HG03066 (cell line): ENCODE data around the gene DNPEP.
A peak's percentile ranks its signal among the peaks of the same experiment; 100 is the strongest.
"Not testable (repeated sequence)": the region's sequence is repeated elsewhere in the genome, so short reads cannot be mapped to it uniquely, and the experiment has no call there.

Source experiments
- ATAC-seq: cut with Tn5 transposase; IDR thresholded peaks from one replicate; pipeline ENCODE4 v1.9.1; 2021; ENCODE audit warnings: low read depth; ENCODE audit not compliant: unreplicated experiment

Gene DNPEP

GRCh38 chr2:219402665-219403515, 15.2 kb upstream of the DNPEP start:
- peak; percentile 86 for ATAC-seq

GRCh38 chr2:219401606-219402005, 13.9 kb upstream of the DNPEP start:
- ATAC-seq, result no peak

- no peak for ATAC-seq
Observed at GRCh38 chr2:219400562-219400961, 12.8 kb upstream of the DNPEP start.

GRCh38 chr2:219399716-219400478, 12.2 kb upstream of the DNPEP start:
- no peak for ATAC-seq

DNA sequence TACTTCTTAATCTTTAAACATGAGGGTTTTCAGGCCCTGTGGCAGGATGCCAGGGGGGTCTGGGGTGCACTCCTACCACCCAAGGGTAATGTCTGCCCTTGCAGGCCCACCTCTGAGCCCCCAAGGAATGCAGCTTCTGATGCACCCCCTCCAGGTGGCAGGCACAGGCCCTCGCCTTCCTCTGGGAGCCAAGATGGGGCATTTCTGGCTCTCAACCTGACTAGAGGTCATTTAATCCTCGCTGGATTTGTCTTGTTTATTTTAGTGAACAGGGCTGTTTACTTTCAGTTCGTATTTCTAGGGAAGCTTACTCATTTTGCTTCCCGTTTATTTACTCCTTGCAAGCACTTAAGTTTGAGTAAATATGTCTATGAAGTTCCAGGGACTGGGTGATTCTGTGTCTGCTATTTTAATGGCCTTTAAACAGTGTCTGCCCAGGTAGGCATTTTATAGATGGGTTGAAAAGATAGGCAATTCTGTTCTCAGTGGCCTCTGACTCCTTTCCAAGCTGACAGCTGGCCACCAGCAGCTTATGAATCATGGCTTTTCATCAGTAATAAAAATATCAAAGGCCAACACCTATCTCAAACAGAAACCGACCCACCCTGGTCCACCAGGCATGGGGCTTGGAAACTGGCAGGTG, 11.1 kb upstream of the DNPEP start:
- no peak for ATAC-seq

DNA sequence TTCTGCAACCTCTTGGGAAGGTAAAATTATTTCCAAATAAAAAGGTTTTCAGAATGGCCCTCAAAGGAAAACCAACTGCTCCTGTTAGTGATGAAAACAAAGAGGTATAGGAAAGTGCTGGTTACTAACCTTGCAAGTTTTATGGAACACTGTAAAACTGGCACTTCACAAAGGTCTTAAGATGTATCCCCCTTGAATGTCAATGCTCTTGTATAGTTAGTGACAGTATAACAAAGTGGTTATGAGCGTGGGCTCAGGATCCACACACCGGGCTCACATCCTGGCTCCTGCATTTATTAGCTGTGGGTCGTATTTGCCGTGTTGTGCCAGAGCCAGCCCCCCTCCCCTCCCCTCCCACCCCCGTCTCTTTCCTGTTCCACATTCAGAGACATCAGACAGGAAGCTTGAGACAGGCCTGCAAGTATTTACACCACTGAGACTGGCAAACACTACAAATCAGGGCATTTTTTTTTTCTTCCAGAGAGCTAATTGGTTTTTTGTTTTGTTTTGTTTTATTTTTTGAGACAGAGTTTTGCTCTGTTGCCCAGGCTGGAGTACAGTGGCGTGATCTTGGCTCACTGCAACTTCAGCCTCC, 9.2 kb upstream of the DNPEP start:
- ATAC-seq, result no peak

DNA sequence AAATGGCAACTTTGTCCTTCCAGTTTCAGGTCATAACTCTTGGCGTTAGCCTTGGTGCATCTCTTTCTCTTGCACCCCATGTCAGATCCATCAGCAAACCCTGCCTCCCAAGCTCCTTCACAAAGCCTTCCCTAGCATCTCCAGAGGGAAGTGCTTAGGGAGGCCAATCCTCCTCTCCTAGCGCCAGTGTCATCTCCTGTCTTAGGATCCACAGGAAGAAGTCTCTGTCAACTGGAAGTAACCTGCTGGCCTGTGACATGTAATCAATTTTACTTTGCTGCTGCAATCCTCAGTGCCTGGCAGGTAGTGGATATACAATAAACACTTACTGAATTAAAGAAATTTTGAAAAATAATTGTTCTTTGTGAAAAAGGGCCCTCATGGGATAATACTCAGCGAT, 7.9 kb upstream of the DNPEP start:
- ATAC-seq, result no peak

- ATAC-seq, result not testable (repeated sequence)
Observed at GRCh38 chr2:219395056-219395455, 7.3 kb upstream of the DNPEP start.

- ATAC-seq, result no peak
Observed at GRCh38 chr2:219392754-219393153, 5.0 kb upstream of the DNPEP start.

GRCh38 chr2:219388907-219389156, 1.1 kb upstream of the DNPEP start:
- no peak for ATAC-seq

- ATAC-seq, result peak; percentile 75
Observed at GRCh38 chr2:219388121-219388906, 602 bp upstream of the DNPEP start.

DNA sequence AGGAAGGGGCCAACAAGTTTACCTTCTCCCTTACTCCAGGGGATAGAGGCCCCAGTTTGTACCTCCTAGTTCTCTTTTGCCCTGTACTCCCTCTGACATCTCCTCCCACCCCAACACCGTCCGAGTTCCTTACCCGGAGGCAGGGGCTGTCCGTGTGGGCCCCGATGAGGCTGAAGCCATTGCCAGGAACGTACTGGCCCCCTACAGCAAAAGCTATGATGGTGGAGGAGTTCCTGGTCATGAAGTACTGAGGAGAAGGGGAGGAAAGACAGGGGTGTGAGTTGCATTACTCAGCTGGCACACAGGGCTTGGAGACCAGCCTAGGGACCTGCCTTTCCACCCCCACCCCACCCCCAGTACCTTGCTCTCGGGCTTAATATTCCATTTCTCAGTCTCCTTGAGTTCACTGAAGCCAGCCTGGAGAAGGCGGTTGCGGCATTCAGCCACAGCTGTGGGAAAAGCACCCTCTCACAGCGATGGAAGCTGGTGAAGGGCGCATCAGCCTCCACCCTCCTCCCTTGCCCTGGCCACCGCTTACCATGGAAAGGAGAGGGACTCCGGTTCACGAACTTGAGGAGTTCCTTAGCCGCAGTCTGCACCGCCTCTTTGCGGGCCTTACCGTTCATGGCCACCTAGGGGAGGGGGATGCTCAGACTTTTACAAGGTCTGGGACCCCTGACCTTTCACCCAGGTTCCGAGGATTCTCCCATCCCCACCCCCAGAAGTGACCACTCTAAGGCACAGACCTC, 1.0 kb downstream of the DNPEP start:
- no peak for ATAC-seq

DNA sequence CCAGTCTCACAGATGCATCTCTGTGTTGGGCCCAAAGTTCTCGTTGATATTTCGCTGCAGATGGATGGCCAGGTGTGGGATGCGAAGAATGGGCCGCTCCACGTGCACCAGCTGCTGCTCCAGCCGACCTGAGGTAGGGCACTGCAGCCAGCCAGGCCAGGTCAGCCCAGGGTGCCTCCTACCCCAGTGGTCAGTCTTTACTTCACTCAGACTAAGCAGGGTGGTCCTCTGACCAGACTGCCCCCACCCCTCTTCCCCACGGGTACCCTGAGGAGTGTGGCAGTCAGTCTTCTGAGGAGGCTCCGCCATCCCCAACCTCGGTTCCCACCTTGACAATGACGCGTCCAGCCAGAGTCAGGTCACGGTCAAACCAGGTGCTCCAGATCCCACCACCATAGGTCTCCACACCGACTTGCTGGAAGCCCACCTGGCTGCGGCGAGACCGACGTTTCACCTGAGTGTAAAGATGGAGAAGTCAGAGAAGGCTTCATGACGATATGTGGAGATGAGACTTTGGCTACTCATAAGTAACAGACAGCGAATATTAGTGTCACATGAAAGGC, 1.7 kb downstream of the DNPEP start:
- no peak for ATAC-seq

DNA sequence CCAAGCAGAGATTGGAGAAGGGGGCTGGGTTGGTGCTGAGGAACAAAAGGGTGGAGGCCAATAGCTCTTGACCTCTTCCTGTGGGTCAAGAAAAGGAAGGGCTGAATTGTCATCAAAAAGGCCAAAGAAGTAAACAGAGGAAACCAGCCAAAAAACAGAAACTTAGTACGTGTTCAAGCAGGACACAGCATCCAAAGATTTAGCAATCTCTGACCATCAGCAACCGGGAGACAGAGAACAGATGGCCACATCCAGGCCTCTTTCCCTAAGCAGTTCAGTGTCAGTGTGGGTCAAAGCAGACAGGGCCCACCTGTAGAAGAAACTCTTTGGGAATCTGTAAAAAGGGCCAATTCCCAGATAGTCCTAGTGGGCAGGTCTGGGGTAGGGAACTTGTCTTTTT, 2.9 kb downstream of the DNPEP start:
- no peak for ATAC-seq

- ATAC-seq, result no peak
Observed at GRCh38 chr2:219384083-219384713, 3.5 kb downstream of the DNPEP start.

GRCh38 chr2:219381448-219381847, 6.3 kb downstream of the DNPEP start:
- ATAC-seq, result no peak

DNA sequence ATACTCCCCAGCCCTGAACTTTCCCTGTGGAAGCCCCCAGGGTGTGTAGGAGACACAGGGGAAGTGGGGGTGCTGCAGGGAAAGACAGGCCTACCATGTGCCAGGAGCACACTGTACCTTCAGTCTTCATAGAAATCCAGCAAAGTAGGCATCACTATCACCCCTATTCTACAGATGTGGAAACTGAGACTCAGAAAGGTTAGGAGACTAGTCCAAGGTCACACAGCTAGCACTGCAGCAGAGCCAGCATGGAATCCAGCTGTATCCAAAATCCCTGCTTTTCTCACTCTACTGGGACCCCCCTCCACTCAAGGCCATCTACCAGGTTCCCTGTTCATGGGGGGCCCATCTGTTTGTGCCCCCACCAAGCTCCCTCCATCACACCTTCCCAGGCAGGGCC, 6.8 kb downstream of the DNPEP start:
- ATAC-seq, result no peak

GRCh38 chr2:219378163-219378851, 9.4 kb downstream of the DNPEP start:
- no peak for ATAC-seq
